Esophagus squamous epithelium (tissue), 5 donors: ENCODE results near the gene BOLA1. TPM values are rescaled to one million over a fixed set of nuclear protein-coding genes. Genes with fewer than 3 reads are reported as not detected.

Source experiments
- DNase-seq: peaks from one replicate; lab custom pipeline; 2025; lab: John Stamatoyannopoulos, UW
- H3K27ac ChIP-seq, 4 donors: fragments of 200-600 bp; sonication (generic); one replicate each; pipeline ENCODE4 v1.5.1; 2016 to 2019; ENCODE audit warnings: mild to moderate bottlenecking in 1 of 4
- H3K27me3 ChIP-seq, 4 donors: fragments of 200-600 bp; sonication (generic); 1 replicate in 3 of 4; 2 replicates in 1 of 4; pipeline versions ENCODE4 v1.5.1 to v1.6.0; 2017 to 2021; ENCODE audit warnings: antibody characterized with exemption in 1 of 4
- H3K36me3 ChIP-seq, 3 donors: fragments of 200-600 bp; sonication (generic); one replicate each; pipeline ENCODE4 v1.5.1; 2016 to 2019
- H3K4me1 ChIP-seq, 3 donors: fragments of 200-600 bp; sonication (generic); one replicate each; pipeline ENCODE4 v1.5.1; 2017 to 2019
- H3K4me3 ChIP-seq, 4 donors: fragments of 200-600 bp; sonication (generic); 1 replicate in 3 of 4; 2 replicates in 1 of 4; pipeline ENCODE4 v1.5.1; 2016 to 2019; ENCODE audit warnings: mild to moderate bottlenecking in 2 of 4, moderate library complexity in 1 of 4
- H3K9me3 ChIP-seq, 3 donors: fragments of 200-600 bp; sonication (generic); one replicate each; pipeline ENCODE4 v1.5.1; 2016 to 2019
- CTCF ChIP-seq, 6 experiments: fragments of 450-650 bp in 4 of 6; fragments of 200-600 bp in 2 of 6; sonication (generic) in 2 of 6; IDR thresholded peaks; one replicate each; pipeline ENCODE4 v1.5.1; 2016 to 2019; ENCODE audit warnings: antibody characterized with exemption in 6 of 6, mild to moderate bottlenecking in 4 of 6, moderate library complexity in 4 of 6
- POLR2A ChIP-seq, 4 donors: fragments of 450-650 bp; IDR thresholded peaks; one replicate each; pipeline ENCODE4 v1.6.1; 2017; ENCODE audit warnings: antibody characterized with exemption in 4 of 4, mild to moderate bottlenecking in 4 of 4, moderate library complexity in 3 of 4
- WGBS, 2 donors: methylation state at CpG; one replicate each; pipeline ENCODE4 v1.1.5; 2018; 5-methylcytosine and 5-hydroxymethylcytosine counted together
- intact Hi-C: fragments of 100-400 bp; cut with DNase I; formaldehyde crosslinking; loops from one replicate; pipeline ENCODE4 v1.15.0; 2022
- total RNA-seq, 4 donors: library from RNA; depleted of rRNA; stranded (reverse); fragments of >200 nt; gene quantifications; one replicate each; pipeline ENCODE4 v1.1.0, GENCODE V29; 2016
- donor health status: DM: yes; HTN: yes; CAD: no.

Gene BOLA1
- total RNA-seq, 4 donors from 2014 or later, result 11.0 to 31.7 (median 23.4) TPM

GRCh38 chr1:149942207-149942606 is 42.8 kb downstream of the BOLA1 start:
- 14 to 28% methylated on average over 5 of the region's 5 CpGs for WGBS, 2 donors
- no peak for DNase-seq
- Histone ChIP-seq H3K9me3 (no peaks in the 10 kb centered on the region), H3K27ac (peak overlapping the region; percentile 33 to 90 (median 54)), H3K4me3 (no peak overlapping the region), H3K27me3 (no peaks in the 10 kb centered on the region), H3K36me3 (peaks cover 0 to 38% (median 17%) of the 10 kb centered on the region in 3 donors), H3K4me1 (peaks cover 0 to 56% (median 30%) of the 10 kb centered on the region in 3 donors)
- TF ChIP-seq CTCF (IDR thresholded peaks at IDR 0.05) (peak in 1 of 6 experiments; percentile 4), POLR2A (IDR thresholded peaks at IDR 0.05) (no peak)
- intact Hi-C loops, result no loop called here

DNA sequence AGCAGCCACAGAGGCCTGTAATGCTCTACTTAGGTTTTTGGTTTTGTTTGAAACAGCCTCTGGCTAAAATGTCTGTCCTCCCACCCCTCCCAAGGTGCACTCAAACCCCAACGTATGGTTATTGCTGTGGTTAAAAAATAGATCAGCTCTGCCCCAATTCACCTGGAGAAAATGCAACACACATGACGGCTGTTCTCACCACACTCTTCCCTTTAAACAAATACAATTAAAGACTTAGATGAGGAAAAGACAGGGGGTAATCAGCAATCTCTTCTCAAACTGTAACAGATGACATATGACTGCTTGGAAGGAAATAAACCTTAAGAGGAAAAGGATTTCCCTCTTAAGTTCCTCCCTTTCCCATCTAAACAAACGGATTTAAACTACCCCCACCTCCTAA is 43.5 kb downstream of the BOLA1 start:
- 31 to 36% methylated on average over 3 of the region's 3 CpGs for WGBS, 2 donors
- Histone ChIP-seq H3K27me3 (no peaks in the 10 kb centered on the region), H3K36me3 (peaks cover 0 to 45% (median 17%) of the 10 kb centered on the region in 3 donors), H3K27ac (peak overlapping the region in 3 of 4 donors; percentile 38 to 90 (median 69)), H3K9me3 (no peaks in the 10 kb centered on the region), H3K4me3 (no peak overlapping the region), H3K4me1 (peaks cover 0 to 49% (median 24%) of the 10 kb centered on the region in 3 donors)
- DNase-seq, result no peak
- intact Hi-C loops, result no loop called here
- no peak for TF ChIP-seq CTCF (IDR thresholded peaks at IDR 0.05)
- no peak for TF ChIP-seq POLR2A (IDR thresholded peaks at IDR 0.05)

DNA sequence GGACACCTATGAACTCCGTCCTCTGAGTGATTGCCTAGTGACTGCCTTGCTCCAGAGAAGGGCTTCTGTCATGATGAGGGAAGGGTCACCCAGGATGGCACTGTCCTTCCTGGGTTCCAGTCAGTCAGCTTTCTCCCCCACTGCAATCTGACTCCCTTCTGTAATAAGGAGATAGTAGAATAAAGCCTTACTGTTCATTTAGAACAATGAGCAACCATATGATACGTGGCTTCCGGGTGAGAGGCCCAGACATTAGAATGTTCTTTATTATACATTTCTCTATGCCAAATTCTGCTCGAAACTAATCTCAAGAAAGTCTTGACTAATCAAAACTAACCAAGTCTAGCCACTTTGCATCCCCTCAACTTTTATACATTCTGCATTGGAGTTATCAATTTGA is 45.8 kb downstream of the BOLA1 start:
- 86 to 94% methylated on average over 4 of the region's 4 CpGs for WGBS, 2 donors
- DNase-seq, result no peak
- Histone ChIP-seq H3K4me3 (no peak overlapping the region), H3K9me3 (no peaks in the 10 kb centered on the region), H3K36me3 (peaks cover 0 to 68% (median 29%) of the 10 kb centered on the region in 3 donors), H3K27me3 (no peaks in the 10 kb centered on the region), H3K4me1 (peaks cover 0 to 26% (median 10%) of the 10 kb centered on the region in 3 donors), H3K27ac (no peak overlapping the region)
- intact Hi-C loops, result no loop called here
- no peak for TF ChIP-seq CTCF (IDR thresholded peaks at IDR 0.05)
- no peak for TF ChIP-seq POLR2A (IDR thresholded peaks at IDR 0.05)

DNA sequence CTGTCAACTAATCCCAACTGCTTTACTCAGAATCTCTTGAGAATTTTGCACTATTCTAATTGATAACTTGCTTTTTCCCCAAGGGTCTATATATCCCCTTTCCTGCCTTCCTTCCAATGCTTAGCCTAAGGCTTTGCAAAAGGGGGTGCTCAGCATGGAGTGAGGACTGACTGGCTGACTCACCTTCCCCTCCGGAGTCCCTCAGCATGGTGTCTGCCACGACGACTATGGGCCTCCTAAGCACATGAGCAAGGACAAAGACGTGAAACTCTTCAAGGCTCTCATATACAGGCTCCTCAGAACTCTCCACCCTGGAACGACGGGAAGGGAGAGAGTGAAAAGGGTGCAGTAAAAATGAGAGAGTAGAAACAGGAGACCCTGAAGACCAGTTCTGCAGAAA is 50.5 kb downstream of the BOLA1 start:
- no peaks in the 10 kb centered on the region for H3K27me3 ChIP-seq
- intact Hi-C loops, result no loop called here
- no peak for TF ChIP-seq CTCF (IDR thresholded peaks at IDR 0.05)
- no peak for TF ChIP-seq POLR2A (IDR thresholded peaks at IDR 0.05)
- no peaks in the 10 kb centered on the region for H3K9me3 ChIP-seq
- H3K36me3 ChIP-seq, result peaks cover 0 to 63% (median 25%) of the 10 kb centered on the region in 3 donors
- no peak for DNase-seq
- WGBS, 2 donors, result 79 to 80% methylated on average over 2 to 6 of the region's 6 CpGs
- no peak overlapping the region for H3K4me3 ChIP-seq
- no peaks in the 10 kb centered on the region for H3K4me1 ChIP-seq
- no peak overlapping the region for H3K27ac ChIP-seq

Other genes starting within 250 kb of the BOLA1 start
- gene FCGR1A, start 116.9 kb upstream of the BOLA1 start, total RNA-seq, result 1 to 10 TPM in 1 of 4 donors, under 1 TPM in 2, not detected in 1; 0.22 to 3.7 (median 0.76) TPM
- gene SV2A, start 18.3 kb downstream of the BOLA1 start, total RNA-seq, result 1 to 10 TPM in 2 of 4 donors, under 1 TPM in 2; 0.11 to 2.1 (median 1.1) TPM
- gene SF3B4, start 28.2 kb downstream of the BOLA1 start, total RNA-seq, result 10 to 100 TPM in 3 of 4 donors, 1 to 10 TPM in 1; 7.6 to 16.9 (median 14.1) TPM
- gene MTMR11, start 37.3 kb downstream of the BOLA1 start, total RNA-seq, result 10 to 100 TPM in 2 of 4 donors, 1 to 10 TPM in 2; 3.9 to 13.5 (median 10.6) TPM
- 10 to 100 TPM in 1 of 4 donors, 1 to 10 TPM in 3; 8.5 to 12.6 (median 9.1) TPM for gene OTUD7B, start 111.2 kb downstream of the BOLA1 start, total RNA-seq
- 10 to 100 TPM; 23.4 to 31.7 (median 29.1) TPM for gene VPS45, start 168.2 kb downstream of the BOLA1 start, total RNA-seq